ENCODE measurements around the gene GTF2A1.
A peak's percentile ranks its signal among the peaks of the same experiment; 100 is the strongest.

GTF2A1 gene

GRCh38 chr14:81220830-81221578 is at the start of gene GTF2A1:
TSS of gene GTF2A1 (minus strand) at chr14:81220959. CDS start at chr14:81220518, 441 bp downstream.
- H3K4me3 ChIP-seq (ENCODE audit: low read depth, low read length) = peak within 1 kb of the TSS; percentile 90
- no peak for TF ChIP-seq CTCF (IDR thresholded peaks at IDR 0.05; ENCODE audit: borderline replicate concordance, insufficient read depth, low read depth, low read length)

- TF ChIP-seq CTCF (IDR thresholded peaks at IDR 0.05; ENCODE audit: borderline replicate concordance, insufficient read depth, low read depth, low read length) = no peak
- no peak overlapping the region for H3K4me3 ChIP-seq (ENCODE audit: low read depth, low read length)
These were observed 49.2 kb upstream of the GTF2A1 start for GRCh38 chr14:81269979-81270375.

GRCh38 chr14:81269100-81269978 is 48.6 kb upstream of the GTF2A1 start:
- no peak overlapping the region for H3K4me3 ChIP-seq (ENCODE audit: low read depth, low read length)
- peak; percentile 49; the same call in 1 of the 2 replicates for TF ChIP-seq CTCF (IDR thresholded peaks at IDR 0.05; ENCODE audit: borderline replicate concordance, insufficient read depth, low read depth, low read length)

GRCh38 chr14:81268016-81268416 is 47.3 kb upstream of the GTF2A1 start:
- no peak for TF ChIP-seq CTCF (IDR thresholded peaks at IDR 0.05; ENCODE audit: borderline replicate concordance, insufficient read depth, low read depth, low read length)

GRCh38 chr14:81265636-81266169 is 44.9 kb upstream of the GTF2A1 start:
- no peak for TF ChIP-seq CTCF (IDR thresholded peaks at IDR 0.05; ENCODE audit: borderline replicate concordance, insufficient read depth, low read depth, low read length)
- no peak overlapping the region for H3K4me3 ChIP-seq (ENCODE audit: low read depth, low read length)

More at GRCh38 chr14:81268016-81268416, 47.3 kb upstream of the GTF2A1 start:
- H3K4me3 ChIP-seq (ENCODE audit: low read depth, low read length) = no peak overlapping the region

GRCh38 chr14:81264671-81265070 is 43.9 kb upstream of the GTF2A1 start:
- TF ChIP-seq CTCF (IDR thresholded peaks at IDR 0.05; ENCODE audit: borderline replicate concordance, insufficient read depth, low read depth, low read length) = no peak
- H3K4me3 ChIP-seq (ENCODE audit: low read depth, low read length) = no peak overlapping the region
